H7 (cell line): ENCODE data around the gene CARMIL3. TPM values are rescaled to one million over a fixed set of nuclear protein-coding genes. Genes with fewer than 3 reads are reported as not detected.
A peak's percentile ranks its signal among the peaks of the same experiment; 100 is the strongest.
"Not testable (repeated sequence)": the region's sequence is repeated elsewhere in the genome, so short reads cannot be mapped to it uniquely, and the experiment has no call there.

Experiments
- DNase-seq: peaks from one replicate; pipeline ENCODE4 v3.0.0; 2012
- H3K27me3 ChIP-seq: 2 replicates; pipeline ENCODE4 v1.6.0; 2011; ENCODE audit warnings: mild to moderate bottlenecking, low read length; ENCODE audit not compliant: control insufficient read depth, insufficient read depth
- H3K36me3 ChIP-seq: replicated peaks from 2 replicates; pipeline ENCODE4 v1.5.1; 2011; ENCODE audit warnings: low read length; ENCODE audit not compliant: control insufficient read depth, insufficient read depth
- H3K4me3 ChIP-seq: 2 replicates; pipeline ENCODE4 v1.5.1; 2011; ENCODE audit warnings: low read depth, mild to moderate bottlenecking, control low read depth, low read length, moderate library complexity; ENCODE audit not compliant: insufficient read depth
- total RNA-seq: library from RNA; depleted of rRNA; stranded (reverse); fragments of >200 nt; shearing (Covaris generic); gene quantifications from 2 replicates; pipeline ENCODE4 v1.2.3, GENCODE V29; 2014

Gene CARMIL3
- total RNA-seq, 1 experiment from 2014 or later, result 2.3 TPM

DNA sequence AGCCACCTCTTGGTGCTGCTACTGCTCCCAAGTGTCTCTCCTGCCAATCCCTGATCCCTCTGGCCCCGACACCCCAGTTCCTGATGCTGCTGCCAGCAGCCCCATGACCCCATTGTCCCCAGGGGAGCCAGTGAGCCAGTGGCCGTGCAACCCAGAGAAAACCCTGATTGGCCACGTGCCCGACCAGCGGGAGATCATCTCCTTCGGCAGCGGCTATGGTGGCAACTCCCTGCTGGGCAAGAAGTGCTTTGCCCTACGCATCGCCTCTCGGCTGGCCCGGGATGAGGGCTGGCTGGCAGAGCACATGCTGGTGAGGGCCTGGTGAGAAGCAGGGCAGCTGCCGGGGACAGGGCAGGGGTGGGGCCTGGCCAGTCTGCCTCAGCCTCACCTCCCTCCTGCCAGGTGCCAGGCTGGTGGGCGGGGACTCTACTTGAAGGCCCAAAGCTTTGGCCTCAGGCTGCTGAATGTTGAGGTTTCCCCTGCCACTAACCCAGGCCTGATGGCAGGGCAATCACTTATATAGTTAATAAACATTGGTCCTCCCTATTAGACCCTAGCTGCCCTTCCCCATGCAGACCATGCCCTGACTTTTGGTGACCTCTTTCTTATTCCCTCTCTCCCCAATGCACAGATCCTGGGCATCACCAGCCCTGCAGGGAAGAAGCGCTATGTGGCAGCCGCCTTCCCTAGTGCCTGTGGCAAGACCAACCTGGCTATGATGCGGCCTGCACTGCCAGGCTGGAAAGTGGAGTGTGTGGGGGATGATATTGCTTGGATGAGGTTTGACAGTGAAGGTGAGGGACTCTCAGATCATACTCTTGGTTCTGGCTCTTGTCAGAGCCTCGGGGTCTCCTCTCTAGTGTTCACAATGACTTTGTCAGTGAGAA lies 47.4 kb downstream of the CARMIL3 start:
- Histone ChIP-seq H3K36me3 (peaks cover 63% of the 10 kb centered on the region), H3K27me3 (no peaks in the 10 kb centered on the region; the same call in 1 of the 2 replicates), H3K4me3 (no peak overlapping the region)
- no peak for DNase-seq

DNA sequence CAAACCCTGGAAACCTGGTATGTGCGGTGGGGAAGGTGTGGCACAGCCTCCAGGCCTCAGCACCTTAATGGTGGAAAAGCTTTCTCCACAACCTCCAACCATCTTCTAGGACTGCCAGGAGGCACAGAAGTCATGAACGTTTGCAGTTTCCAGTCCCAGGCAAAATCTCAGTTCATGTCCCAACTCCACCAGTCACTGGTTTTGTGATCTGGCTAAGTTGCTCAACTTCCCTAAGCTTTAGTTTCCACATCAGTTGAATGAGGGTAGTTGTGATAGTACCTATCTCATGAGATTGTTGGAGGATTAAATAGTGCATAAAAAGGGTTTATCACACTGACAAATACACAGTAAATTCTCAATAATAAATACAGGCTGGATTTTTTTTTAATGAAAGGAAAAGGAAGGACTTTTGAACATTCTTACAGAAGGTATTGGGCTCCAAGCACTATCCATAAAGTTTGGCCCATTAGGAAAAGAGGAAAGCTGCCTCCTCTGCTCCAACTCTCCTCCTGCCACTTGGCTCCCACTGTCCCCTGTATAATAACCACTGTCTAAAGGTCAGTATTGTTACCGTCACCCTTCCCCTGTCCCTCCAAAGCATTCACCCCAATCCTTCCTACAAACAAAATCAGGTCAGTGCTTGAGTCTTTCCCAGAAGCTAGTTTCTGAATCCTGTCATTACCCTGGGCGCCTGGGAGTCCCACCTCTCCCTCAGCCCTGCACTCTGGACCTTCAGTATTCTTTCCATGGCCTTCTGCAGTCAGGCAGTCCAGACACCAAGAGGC lies 48.6 kb downstream of the CARMIL3 start:
- peaks cover 65% of the 10 kb centered on the region for H3K36me3 ChIP-seq
- no peak overlapping the region for H3K4me3 ChIP-seq
- H3K27me3 ChIP-seq, result no peaks in the 10 kb centered on the region; the same call in 1 of the 2 replicates
- no peak for DNase-seq

DNA sequence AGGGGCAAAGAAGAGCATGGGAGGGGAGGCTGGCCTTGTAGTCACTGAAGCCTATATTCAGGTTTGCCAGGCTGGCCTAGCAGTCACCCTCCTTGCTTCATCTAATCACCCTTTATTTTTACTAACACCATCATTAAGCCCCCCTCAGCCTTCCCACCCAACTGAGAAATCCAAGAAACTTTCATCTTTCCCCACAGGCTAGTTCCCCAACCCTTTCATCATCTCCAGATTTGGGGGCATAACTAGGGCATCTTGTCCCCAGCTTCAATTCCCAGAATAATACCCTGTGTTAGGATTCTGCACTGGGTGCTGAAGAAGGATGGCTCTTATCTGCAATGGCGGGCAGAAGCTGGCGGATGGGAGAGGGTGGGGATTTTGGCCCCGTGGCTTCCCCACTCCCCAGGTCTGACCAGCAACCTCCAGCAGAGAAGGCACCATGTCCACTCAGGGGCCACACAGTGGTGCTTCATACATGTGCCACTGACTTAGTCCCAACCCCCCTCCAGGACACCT lies 49.2 kb downstream of the CARMIL3 start:
- no peaks in the 10 kb centered on the region for H3K27me3 ChIP-seq
- H3K4me3 ChIP-seq, result no peak overlapping the region
- H3K36me3 ChIP-seq, result peaks cover 61% of the 10 kb centered on the region
- DNase-seq, result no peak

DNA sequence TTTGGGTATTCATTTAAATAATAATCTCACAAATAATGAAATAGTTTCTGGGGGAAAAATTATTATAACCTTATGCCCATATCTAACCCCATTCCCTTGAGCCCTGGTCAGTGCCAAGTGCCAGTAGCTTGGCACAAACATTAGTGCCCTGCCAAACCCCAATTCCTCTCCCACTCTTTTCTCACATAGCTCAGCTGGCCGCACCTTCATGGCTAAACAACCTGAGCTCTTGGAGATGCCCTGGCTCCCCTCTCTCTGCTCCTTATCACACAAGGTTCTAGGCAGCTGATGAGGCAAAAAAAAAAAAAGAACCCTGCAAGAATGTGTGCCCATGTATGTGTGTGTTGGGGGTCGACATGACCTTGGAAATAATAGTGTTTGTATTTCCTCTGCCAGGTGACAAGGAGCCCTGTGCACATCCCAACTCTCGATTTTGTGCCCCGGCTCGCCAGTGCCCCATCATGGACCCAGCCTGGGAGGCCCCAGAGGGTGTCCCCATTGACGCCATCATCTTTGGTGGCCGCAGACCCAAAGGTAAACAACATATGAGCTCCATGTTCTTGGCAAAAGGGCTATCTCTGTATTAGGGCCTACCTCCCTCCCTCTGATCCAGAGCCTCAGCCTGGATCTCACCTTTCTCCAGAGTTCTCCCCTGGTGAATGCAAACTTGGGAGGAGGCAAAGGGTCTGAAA lies 50.7 kb downstream of the CARMIL3 start:
- DNase-seq, result no peak
- Histone ChIP-seq H3K36me3 (peaks cover 55% of the 10 kb centered on the region), H3K27me3 (no peaks in the 10 kb centered on the region), H3K4me3 (no peak overlapping the region)

DNA sequence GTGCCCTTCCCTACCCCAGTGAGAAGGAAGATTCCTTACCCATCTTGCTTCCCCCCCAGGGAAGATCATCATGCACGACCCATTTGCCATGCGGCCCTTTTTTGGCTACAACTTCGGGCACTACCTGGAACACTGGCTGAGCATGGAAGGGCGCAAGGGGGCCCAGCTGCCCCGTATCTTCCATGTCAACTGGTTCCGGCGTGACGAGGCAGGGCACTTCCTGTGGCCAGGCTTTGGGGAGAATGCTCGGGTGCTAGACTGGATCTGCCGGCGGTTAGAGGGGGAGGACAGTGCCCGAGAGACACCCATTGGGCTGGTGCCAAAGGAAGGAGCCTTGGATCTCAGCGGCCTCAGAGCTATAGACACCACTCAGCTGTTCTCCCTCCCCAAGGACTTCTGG lies 51.6 kb downstream of the CARMIL3 start:
- H3K4me3 ChIP-seq, result no peak overlapping the region
- no peaks in the 10 kb centered on the region for H3K27me3 ChIP-seq
- no peak for DNase-seq
- H3K36me3 ChIP-seq, result peaks cover 49% of the 10 kb centered on the region

DNA sequence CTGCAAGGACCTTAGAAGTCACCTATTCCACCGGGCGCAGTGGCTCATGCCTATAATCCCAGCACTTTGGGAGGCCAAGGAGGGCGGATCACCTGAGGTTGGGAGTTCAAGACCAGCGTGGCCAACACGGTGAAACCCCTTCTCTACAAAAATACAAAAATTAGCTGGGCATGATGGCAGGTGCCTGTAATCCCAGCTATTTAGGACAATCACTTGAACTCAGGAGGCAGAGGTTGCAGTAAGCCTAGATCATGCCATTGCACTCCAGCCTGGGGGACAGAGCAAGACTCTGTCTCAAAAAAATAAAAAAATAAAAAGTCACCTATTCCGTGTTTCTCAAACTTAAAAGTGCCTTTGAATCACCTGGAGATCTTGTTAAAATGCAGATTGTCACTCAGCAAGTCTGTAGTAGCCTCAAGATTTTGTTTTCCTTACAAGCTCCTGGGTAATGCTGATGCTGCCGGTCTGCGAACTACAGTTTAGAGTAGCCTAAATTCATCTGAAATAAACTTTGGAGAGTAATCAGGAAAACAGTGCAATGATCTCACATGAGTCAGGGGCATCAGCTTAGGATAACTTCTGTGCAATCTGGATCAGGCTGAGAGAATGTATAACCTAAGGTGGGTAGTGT lies 53.9 kb downstream of the CARMIL3 start:
- not testable (repeated sequence) for H3K4me3 ChIP-seq, H3K27me3 ChIP-seq, DNase-seq
- peaks cover 27% of the 10 kb centered on the region for H3K36me3 ChIP-seq

DNA sequence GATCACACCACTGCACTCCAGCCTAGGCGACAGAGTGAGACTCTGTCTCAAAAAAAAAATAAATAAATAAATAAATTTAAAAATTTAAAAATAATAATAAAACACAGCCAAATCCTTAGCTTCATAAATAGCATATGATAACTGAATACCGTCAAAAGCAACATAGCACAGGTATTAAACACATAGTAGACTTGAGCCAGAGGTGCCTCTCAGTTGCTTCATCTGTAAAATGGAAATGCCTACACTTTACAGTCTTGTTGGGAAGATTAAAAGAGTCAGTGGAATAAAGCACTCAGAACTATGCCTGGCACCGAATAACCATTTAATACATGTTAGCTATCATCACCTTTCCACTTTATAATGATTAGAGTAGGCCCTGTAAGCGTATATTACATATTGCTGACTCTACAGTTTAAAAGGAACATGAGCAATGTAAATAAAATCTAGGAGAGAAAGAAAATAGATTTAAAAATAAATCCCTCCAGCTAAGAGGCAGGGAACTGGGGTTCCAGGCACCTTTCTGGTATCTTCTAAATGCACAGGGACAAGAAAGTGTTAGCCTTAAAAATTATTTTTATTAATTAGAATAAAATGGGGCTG lies 55.0 kb downstream of the CARMIL3 start:
- no peak for DNase-seq

DNA sequence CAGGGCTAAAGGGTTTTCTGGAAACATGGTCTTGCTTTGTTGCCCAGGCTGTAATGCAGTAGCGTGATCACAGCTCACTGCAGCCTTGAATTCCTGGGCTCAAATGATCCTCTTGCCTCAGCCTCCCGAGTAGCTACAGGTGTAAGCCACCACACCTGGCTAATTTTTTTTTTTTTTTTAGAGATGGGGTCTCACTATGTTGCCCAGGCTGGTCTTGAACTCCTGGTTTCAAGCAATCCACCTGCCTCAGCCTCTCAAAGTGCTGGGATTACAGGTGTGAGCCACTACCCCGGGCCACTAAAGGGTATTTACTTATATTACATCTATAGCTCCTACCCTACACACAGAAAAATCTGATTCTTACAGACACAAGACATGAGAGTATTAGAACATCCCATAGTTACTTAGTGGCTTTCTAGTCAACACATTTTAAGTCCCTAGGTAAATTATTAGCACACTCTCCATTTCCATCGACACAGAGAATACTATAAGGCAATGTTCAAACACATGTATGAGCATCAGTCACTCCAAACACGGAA lies 56.6 kb downstream of the CARMIL3 start:
- H3K36me3 ChIP-seq, result peaks cover 10% of the 10 kb centered on the region
- H3K4me3 ChIP-seq, result no peak overlapping the region
- DNase-seq, result no peak
- H3K27me3 ChIP-seq, result no peaks in the 10 kb centered on the region

More for the DNA sequence above, 55.0 kb downstream of the CARMIL3 start:
- peaks cover 20% of the 10 kb centered on the region for H3K36me3 ChIP-seq
- H3K4me3 ChIP-seq, result no peak overlapping the region
- no peaks in the 10 kb centered on the region for H3K27me3 ChIP-seq

DNA sequence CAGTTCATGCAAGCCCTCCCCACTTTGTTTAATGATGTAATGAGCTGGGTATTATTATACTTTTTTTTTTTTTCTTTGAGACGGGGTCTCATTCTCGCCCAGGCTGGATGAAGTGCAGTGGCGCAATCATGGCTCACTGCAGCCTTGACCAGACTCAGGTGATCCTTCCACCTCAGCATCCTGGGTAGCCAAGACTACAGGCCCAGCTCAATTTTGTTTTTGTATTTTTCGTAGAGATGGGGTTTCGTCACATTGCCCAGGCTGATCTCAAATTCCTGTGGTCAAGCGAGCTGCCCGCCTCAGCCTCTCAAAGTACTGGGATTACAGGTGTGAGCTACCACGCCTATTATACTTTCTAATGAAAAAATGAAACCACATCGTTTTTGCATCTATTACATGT lies 58.3 kb downstream of the CARMIL3 start:
- DNase-seq, result no peak
- Histone ChIP-seq H3K4me3 (no peak overlapping the region), H3K36me3 (no peaks in the 10 kb centered on the region), H3K27me3 (no peaks in the 10 kb centered on the region)

DNA sequence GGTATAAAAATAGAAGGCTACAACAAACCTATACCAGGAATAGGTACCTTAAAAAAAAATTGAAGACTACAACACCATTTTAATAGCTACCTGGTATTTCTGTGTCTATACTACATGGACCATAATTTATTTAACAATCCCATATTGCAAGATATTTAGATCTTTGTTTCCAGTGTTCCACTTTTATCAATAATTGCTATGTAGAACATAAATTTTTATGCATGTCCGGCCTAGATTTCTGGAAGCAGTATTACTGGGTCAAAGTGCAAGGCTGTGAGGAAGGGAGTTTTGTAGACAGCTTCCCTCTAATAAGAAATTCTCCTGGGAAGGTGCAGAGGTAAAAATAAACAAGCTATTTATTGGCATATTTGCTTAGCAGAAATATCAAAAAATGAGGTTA lies 58.7 kb downstream of the CARMIL3 start:
- no peak overlapping the region for H3K4me3 ChIP-seq
- H3K27me3 ChIP-seq, result no peaks in the 10 kb centered on the region
- DNase-seq, result no peak
- no peaks in the 10 kb centered on the region for H3K36me3 ChIP-seq

DNA sequence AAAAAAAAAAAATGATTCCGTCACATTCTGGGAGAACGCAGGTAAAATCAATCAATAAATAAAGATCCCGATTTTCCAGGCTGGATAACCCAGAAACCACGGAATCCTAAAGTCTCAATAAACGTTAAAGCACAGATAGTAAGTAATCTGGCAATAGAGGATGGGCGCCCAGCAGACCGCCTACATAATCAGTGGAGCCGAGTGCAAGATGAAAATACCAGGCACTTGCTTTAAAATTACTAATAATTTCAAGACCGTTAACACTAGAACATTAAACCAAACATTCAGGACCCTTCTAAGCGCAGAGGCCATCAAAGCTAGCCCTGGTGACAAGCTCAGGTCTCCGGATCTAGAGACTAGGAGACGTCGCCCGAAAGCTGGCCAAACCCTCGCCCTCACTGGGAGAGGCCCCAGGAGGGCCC lies 61.6 kb downstream of the CARMIL3 start:
- DNase-seq, result no peak
- Histone ChIP-seq H3K36me3 (peaks cover 4% of the 10 kb centered on the region), H3K27me3 (no peaks in the 10 kb centered on the region), H3K4me3 (peak overlapping the region; percentile 86)

DNA sequence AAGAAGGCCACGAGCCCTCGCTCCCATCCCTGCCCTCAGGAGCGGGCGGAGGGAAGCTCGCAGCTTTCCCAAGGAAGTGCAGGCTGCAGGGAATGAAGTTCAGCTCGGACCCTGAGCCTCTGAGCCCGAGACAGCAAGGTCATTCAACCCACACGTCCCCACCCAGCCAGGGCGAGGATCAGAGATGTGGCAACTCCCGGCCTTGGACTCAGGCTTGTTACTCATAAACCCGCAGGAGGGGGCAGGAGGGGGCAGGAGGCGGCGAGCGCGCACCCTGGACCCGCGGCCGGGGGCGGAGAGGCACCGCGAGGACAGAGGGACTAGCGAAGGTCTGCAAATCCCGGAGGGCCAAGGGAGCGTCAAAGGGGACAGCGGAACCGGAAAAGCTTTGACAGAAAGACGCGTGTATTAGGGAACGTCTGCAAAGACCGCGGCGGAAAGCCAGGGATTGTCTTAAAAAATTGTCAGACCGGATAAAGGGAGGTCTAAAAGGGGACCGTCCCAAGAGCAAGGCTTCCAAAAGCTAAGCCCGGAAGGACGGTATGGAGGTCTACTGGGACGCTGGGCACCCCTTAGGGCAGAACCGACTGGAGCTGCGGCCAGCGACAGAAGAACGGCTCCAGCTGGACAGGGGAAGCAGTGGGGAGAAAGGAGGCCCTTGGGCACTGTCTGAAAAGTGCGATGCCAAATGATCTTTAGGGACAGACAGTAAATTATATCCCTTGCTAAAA lies 62.2 kb downstream of the CARMIL3 start:
- H3K36me3 ChIP-seq, result peaks cover 9% of the 10 kb centered on the region
- H3K27me3 ChIP-seq, result no peaks in the 10 kb centered on the region
- peak; percentile 89 for DNase-seq
- peak overlapping the region; percentile 86 for H3K4me3 ChIP-seq
